Uterus (tissue), 4 donors: ENCODE results near the gene SLC22A4. TPM values are rescaled to one million over a fixed set of nuclear protein-coding genes. Genes with fewer than 3 reads are reported as not detected.
A peak's percentile ranks its signal among the peaks of the same experiment; 100 is the strongest.

Experiments used
- DNase-seq, 2 donors: peaks; one replicate each; pipeline ENCODE4 v3.0.0-alpha.2; 2019 to 2020
- H3K27ac ChIP-seq, 2 donors: fragments of 200-600 bp; sonication (generic); 1 replicate in 1 of 2; 2 replicates in 1 of 2; pipeline ENCODE4 v1.5.1; 2016 to 2018
- H3K27me3 ChIP-seq, 2 donors: fragments of 200-600 bp; sonication (generic); one replicate each; pipeline ENCODE4 v1.5.1; 2018 to 2019; ENCODE audit warnings: control low read depth in 1 of 2
- H3K36me3 ChIP-seq, 2 donors: fragments of 200-600 bp; sonication (generic); one replicate each; pipeline ENCODE4 v1.5.1; 2019; ENCODE audit warnings: control low read depth in 1 of 2
- H3K4me1 ChIP-seq, 2 donors: fragments of 200-600 bp; sonication (generic); one replicate each; pipeline ENCODE4 v1.5.1; 2018 to 2019; ENCODE audit warnings: control low read depth in 1 of 2
- H3K4me3 ChIP-seq, 2 donors: fragments of 200-600 bp; sonication (generic); 1 replicate in 1 of 2; 2 replicates in 1 of 2; pipeline ENCODE4 v1.5.1; 2018 to 2019; ENCODE audit warnings: mild to moderate bottlenecking in 1 of 2
- H3K9me3 ChIP-seq, 2 donors: fragments of 200-600 bp; sonication (generic); one replicate each; pipeline ENCODE4 v1.5.1; 2019; ENCODE audit warnings: control low read depth in 1 of 2
- CTCF ChIP-seq, 4 experiments: fragments of 200-600 bp in 2 of 4; fragments of 450-650 bp in 2 of 4; sonication (generic) in 2 of 4; IDR thresholded peaks; one replicate each; pipeline ENCODE4 v1.5.1; 2016 to 2019; ENCODE audit warnings: antibody characterized with exemption in 4 of 4, mild to moderate bottlenecking in 2 of 4, moderate library complexity in 1 of 4
- POLR2A ChIP-seq, 2 donors: fragments of 450-650 bp; IDR thresholded peaks; one replicate each; pipeline ENCODE4 v1.6.1; 2016; ENCODE audit warnings: antibody characterized with exemption in 2 of 2, mild to moderate bottlenecking in 1 of 2, moderate library complexity in 1 of 2
- intact Hi-C: fragments of 100-400 bp; cut with DNase I; formaldehyde crosslinking; loops from one replicate; pipeline ENCODE4 v1.15.1; 2023; ENCODE audit warnings: low total_unique reads
- total RNA-seq, 4 donors: library from RNA; depleted of rRNA in 3 of 4; stranded (reverse); fragments of >200 nt in 3 of 4; gene quantifications; one replicate each; pipeline versions ENCODE4 v1.1.0 to v1.2.4, GENCODE V29; 2014 to 2023
- donor health status: DM: yes; HTN: yes; CAD: no.

SLC22A4 gene
- total RNA-seq, 4 donors from 2014 or later, result 0.26 to 4.5 (median 2.3) TPM

GRCh38 chr5:132253008-132253441 lies 41.2 kb upstream of the SLC22A4 start:
- Histone ChIP-seq H3K36me3 (no peaks in the 10 kb centered on the region), H3K9me3 (no peaks in the 10 kb centered on the region), H3K27ac (no peak overlapping the region), H3K27me3 (no peaks in the 10 kb centered on the region), H3K4me1 (no peaks in the 10 kb centered on the region), H3K4me3 (no peak overlapping the region)
- DNase-seq, result no peak
- intact Hi-C loops, result no loop called here
- TF ChIP-seq POLR2A (IDR thresholded peaks at IDR 0.05), result no peak
- TF ChIP-seq CTCF (IDR thresholded peaks at IDR 0.05), result no peak

GRCh38 chr5:132253452-132254320 lies 40.5 kb upstream of the SLC22A4 start:
- no peak overlapping the region for H3K27ac ChIP-seq
- DNase-seq, result no peak
- intact Hi-C loops, result no loop called here
- H3K27me3 ChIP-seq, result no peaks in the 10 kb centered on the region
- H3K36me3 ChIP-seq, result no peaks in the 10 kb centered on the region
- TF ChIP-seq CTCF (IDR thresholded peaks at IDR 0.05) (no peak), POLR2A (IDR thresholded peaks at IDR 0.05) (no peak)
- no peaks in the 10 kb centered on the region for H3K9me3 ChIP-seq
- H3K4me1 ChIP-seq, result no peaks in the 10 kb centered on the region
- no peak overlapping the region for H3K4me3 ChIP-seq

- TF ChIP-seq POLR2A (IDR thresholded peaks at IDR 0.05), result no peak
- TF ChIP-seq CTCF (IDR thresholded peaks at IDR 0.05), result no peak
- peak in 1 of 2 donors; percentile 33 for DNase-seq
- Histone ChIP-seq H3K9me3 (no peaks in the 10 kb centered on the region), H3K27me3 (no peaks in the 10 kb centered on the region), H3K4me3 (no peak overlapping the region), H3K36me3 (no peaks in the 10 kb centered on the region), H3K4me1 (no peaks in the 10 kb centered on the region), H3K27ac (no peak overlapping the region)
- intact Hi-C loops, result no loop called here
Measured at GRCh38 chr5:132254321-132254977, 39.7 kb upstream of the SLC22A4 start.

GRCh38 chr5:132256086-132256782 lies 38.0 kb upstream of the SLC22A4 start:
- no peaks in the 10 kb centered on the region for H3K9me3 ChIP-seq
- peaks cover 6 to 7% of the 10 kb centered on the region in 2 donors for H3K4me1 ChIP-seq
- no peak for DNase-seq
- intact Hi-C loops, result no loop called here
- no peaks in the 10 kb centered on the region for H3K27me3 ChIP-seq
- no peak overlapping the region for H3K4me3 ChIP-seq
- peak overlapping the region in 1 of 2 donors; percentile 99 for H3K27ac ChIP-seq
- TF ChIP-seq CTCF (IDR thresholded peaks at IDR 0.05), result no peak
- no peak for TF ChIP-seq POLR2A (IDR thresholded peaks at IDR 0.05)
- no peaks in the 10 kb centered on the region for H3K36me3 ChIP-seq
